H4 (cell line): ENCODE results near the gene AKR1E2. TPM values are rescaled to one million over a fixed set of nuclear protein-coding genes. Genes with fewer than 3 reads are reported as not detected.

ENCODE experiments used
- DNase-seq: peaks from one replicate; pipeline ENCODE4 v3.0.0-alpha.2; 2015; ENCODE audit warnings: low spot score
- total RNA-seq: library from RNA; depleted of rRNA; stranded (reverse); fragments of >200 nt; shearing (Covaris generic); gene quantifications from 2 replicates; pipeline ENCODE4 v1.2.3, GENCODE V29; 2014

AKR1E2 gene
- total RNA-seq, 1 experiment from 2014 or later = not detected

- no peak for DNase-seq
These were observed 18.9 kb downstream of the AKR1E2 start for GRCh38 chr10:4844864-4845263.

- DNase-seq = no peak
These were observed 19.8 kb downstream of the AKR1E2 start for GRCh38 chr10:4845766-4846165.

- no peak for DNase-seq
These were observed 20.8 kb downstream of the AKR1E2 start for GRCh38 chr10:4846775-4847174.

GRCh38 chr10:4847561-4848355 lies 21.8 kb downstream of the AKR1E2 start:
- peak; percentile 79 for DNase-seq

- no peak for DNase-seq
These were observed 22.5 kb downstream of the AKR1E2 start for GRCh38 chr10:4848356-4849041.

DNA sequence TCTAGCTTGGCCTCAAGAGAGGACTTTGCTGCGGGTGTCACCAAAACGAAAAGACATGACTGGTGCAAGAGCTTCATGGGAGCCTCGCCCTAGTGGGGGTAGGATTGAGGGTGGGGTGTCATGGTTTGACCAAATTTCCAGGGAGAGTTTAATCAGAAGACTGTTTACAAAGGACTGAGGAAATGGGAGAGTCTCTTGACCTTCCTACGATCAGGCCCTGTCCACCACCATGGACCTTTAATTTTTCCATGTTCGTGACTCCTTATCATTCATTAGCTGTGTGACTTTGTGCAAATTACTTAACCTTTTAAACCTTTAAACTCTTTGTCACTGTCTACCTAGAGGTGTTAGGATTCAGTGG lies 23.0 kb downstream of the AKR1E2 start:
- DNase-seq = no peak

DNA sequence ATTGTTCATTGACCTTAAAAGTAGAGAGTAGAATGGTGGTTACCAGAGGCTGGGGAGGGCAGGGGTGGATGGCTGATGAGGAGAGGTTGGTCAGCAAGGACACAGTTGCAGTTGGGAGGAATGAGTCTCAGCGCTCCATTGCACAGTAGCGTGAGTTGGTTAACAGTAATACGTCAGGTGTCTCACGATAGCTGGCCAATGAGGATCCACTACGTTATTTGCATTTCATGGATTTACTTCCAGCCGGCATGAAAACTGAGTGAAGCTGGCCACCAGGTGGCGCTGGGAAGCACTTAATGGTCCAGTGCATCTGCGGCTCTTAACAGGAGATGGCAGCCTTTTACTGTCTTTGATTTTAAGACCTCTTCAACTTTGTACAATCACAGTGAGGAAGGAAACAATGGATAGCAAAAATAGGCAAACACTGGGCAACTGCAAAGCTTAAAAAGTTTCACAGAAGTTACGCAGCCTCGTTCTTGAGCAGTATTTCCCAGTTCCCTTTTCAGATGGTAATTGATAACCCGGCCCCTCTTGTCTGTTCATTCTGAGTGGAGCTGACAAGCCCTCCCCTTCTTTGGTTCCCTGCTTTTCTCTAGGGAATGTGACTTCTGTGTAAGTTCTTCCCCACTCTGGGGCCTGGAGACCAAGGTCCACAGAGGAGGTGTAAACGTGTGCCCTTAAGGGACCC lies 23.7 kb downstream of the AKR1E2 start:
- DNase-seq = peak; percentile 86

- DNase-seq = no peak
These were observed 24.4 kb downstream of the AKR1E2 start for GRCh38 chr10:4850397-4850796.

- DNase-seq = no peak
These were observed 25.2 kb downstream of the AKR1E2 start for GRCh38 chr10:4851176-4851575.

GRCh38 chr10:4851846-4852245 lies 25.8 kb downstream of the AKR1E2 start:
- no peak for DNase-seq

DNA sequence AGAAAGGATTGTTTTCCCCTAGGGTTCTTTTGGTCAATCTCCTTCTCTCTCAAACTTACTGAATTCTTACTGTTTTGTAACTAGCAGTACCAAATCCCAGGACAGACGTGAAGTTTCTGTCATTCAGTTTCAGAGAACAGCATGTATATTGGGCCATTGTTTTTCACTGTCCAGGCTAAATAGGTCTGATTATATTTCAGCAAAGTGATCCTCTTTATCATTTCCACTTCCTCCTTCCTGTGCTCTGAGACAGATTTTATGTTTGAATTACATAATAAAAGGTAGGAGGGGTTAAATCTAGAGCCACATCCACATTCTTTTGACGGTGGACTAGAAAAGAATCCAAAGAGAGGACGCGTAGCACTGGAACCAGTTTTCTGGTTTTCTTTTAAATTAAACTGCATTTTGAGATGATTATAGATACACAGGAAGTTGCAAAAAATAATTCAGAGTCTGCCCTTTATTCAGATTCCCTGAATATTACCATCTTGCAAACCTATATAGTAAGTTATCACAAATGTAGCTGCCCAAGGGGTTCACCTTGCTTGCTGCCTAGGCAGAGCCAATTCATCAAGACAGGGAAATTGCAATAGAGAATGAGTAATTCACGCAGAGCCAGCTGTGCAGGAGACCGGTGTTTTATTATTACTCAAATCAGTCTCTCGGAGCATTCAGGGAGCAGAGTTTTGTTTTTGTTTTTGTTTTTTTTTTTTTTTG lies 40.1 kb downstream of the AKR1E2 start:
- DNase-seq = peak; percentile 8

- peak; percentile 6 for DNase-seq
These were observed 41.1 kb downstream of the AKR1E2 start for GRCh38 chr10:4867109-4867519.

DNA sequence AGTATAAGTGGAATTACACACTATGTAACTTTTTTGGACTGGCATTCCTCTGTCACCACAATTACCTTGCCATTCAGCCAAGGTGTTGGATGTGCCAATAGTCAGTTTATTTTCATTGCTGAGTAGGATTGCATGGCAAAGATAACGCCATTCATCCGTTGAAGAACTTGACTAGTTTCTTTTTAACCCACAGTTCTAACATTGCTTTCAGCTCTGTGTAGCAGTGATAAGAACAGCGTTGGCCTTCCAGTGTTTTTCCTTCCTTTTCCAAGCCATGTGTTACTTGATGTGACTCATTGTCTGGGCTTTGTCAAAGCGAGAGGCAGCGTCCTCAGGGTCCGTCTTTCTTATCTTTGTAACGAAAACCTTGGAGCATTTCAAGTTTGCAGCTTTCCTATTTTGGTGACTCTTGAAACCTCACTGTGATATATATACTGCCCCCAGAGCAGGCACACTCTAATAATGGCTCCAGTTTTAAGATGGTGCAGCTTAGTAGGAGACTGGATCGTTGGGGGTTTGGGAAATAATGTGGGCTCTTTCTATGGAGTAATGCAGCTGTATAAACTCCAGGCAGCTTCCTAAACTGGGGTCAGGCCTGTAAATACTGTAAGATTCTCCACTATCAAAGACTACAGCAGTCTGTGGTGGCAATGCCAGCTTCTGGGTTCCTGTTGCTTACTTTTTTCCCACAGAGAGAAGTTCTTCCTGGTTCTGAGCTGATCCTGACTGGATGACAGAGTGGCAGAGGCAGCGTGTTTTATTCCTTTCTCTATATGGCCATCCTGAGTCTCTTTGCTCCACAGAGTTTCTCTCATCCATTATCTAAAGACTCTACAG lies 41.7 kb downstream of the AKR1E2 start:
- peak; percentile 35 for DNase-seq

DNA sequence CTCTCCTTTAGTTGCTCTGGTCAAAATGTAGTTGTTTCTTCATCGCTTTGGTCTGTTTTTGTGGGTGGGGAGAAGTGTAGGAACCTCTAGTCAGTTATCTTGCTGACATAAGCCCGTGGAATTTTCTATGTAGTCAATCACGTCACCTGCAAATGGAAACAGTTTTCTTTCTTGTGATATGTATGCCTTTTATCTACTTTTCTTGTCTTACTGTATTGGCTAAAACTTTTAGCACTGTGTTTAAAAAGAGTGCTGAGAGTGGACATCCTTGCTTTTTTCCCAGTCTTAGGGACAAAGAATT lies 42.3 kb downstream of the AKR1E2 start:
- DNase-seq = no peak

DNA sequence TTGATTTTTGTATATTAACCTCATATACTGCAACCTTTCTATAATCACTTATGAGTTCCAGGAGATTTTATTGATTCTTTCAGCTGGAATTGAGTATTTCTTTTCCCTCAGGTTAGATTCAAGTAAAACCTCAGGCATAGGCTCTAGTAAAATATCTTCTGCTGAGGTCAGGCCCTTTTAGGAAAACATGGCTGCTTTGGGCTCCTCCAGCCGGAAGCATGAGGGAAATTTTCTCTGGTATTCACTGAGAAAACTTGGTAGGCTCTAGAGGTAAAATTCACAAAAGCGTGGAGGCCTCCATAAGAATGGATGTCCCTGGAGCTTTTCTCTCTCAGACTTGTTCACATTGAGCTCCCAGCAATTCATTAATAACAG lies 56.7 kb downstream of the AKR1E2 start:
- DNase-seq = no peak

DNA sequence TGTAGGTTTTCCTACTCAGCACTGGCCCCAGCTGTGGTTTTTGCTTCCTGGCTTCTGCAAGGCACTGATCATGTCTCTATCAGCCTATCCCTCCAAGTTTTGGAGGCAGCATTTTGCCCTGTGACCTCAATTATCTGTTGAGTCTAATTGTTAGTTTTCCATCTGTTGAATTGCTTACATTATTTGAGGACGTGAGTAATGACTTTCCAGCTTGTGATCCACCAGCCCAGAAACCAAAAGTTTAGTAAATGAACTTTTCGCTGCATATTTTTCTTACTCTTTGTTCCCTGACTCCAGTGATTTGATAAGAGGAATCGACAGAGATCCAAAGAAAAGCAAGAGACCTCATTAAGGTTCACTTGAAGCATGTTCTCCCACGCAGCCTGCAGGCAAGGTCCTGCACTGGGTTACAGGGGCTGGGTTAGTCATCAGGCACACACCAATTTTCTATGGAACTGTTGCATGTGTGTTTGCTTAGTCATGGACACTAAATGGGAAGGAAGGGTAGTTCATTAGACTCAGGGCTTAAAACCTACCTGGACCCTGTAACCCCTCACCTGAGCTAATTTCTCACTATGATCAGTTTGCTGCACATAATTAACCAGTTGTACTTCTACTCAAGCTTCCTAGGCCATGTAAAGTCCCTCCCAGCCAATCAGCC lies 57.2 kb downstream of the AKR1E2 start:
- DNase-seq = peak; percentile 68

GRCh38 chr10:4885162-4885561 lies 59.2 kb downstream of the AKR1E2 start:
- DNase-seq = no peak

- no peak for DNase-seq
These were observed 61.5 kb downstream of the AKR1E2 start for GRCh38 chr10:4887501-4887900.

DNA sequence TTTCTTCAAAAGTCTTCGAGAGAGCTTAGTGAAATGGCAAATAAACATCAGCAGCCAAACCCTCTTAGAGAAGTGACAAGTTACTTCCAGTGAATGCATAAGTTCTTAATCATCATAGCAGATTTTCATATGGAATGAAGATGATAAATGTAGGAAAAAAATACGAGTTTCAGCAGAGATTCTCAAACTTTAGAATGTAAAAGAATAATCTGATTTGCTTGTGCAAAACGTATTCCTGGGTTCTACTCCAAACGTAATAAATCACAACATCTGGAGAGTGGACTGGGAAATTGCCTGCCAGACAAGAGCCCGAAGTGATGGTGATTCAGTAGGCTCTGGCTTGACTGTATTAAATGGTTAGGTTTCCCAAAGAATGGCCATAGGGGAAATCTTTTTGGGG lies 62.2 kb downstream of the AKR1E2 start:
- no peak for DNase-seq

DNA sequence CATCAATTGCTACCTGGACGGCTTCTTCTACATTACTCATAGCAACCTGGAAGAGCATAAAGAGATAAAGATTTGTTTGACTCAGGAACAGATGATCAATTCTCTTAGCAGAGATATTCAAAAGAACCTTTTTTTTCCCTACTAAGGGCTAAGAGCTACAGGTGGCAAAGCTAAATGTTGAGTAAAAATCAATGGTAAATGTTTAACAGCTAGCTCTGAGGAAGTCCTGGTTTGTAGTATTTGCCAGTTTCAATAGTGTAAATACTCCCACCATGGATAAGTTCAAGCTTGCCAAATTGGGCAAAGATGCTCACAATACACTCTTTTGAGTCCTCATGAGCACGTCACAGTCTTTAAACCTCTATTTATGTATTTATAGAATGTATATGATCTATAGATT lies 64.0 kb downstream of the AKR1E2 start:
- no peak for DNase-seq

DNA sequence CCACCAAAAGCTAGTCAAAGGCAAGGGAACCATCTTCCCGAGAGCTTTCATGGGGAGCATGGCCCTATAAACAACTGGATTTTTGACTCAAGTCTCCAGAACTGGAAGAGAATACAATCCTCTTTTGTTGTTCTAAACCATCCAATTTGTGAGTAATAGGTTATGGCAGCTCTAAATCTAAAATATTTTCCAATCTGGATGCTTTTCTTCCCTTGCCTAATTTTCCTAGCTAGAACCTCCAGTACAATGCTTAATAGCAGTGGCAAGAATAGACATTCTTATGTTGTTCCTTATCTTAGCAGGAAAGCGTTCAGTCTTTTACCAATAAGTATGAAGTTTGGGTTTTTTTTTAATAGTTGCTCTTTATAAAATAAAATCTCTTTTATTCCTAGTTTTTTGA lies 66.7 kb downstream of the AKR1E2 start:
- DNase-seq = no peak
